RPMI8226 (cell line): Measurements from ENCODE around the gene CERS2.
"Not testable (repeated sequence)": the region's sequence is repeated elsewhere in the genome, so short reads cannot be mapped to it uniquely, and the experiment has no call there.

Experiments used
- DNase-seq: peaks from one replicate; pipeline ENCODE4 v3.0.0-alpha.2; 2015

The CERS2 gene

GRCh38 chr1:150968491-150968890 lies 6.1 kb downstream of the CERS2 start:
- no peak for DNase-seq

- DNase-seq, result no peak
These were observed 6.7 kb downstream of the CERS2 start for GRCh38 chr1:150967936-150968335.

GRCh38 chr1:150966011-150966410 lies 8.6 kb downstream of the CERS2 start:
- DNase-seq, result no peak

GRCh38 chr1:150965605-150966004 lies 9.0 kb downstream of the CERS2 start:
- DNase-seq, result no peak

GRCh38 chr1:150964164-150964489 lies 10.5 kb downstream of the CERS2 start:
- DNase-seq, result no peak

- no peak for DNase-seq
These were observed 11.1 kb downstream of the CERS2 start for GRCh38 chr1:150963321-150964163.

- DNase-seq, result no peak
These were observed 12.9 kb downstream of the CERS2 start for GRCh38 chr1:150961756-150962155.

GRCh38 chr1:150960646-150961045 lies 14.0 kb downstream of the CERS2 start:
- DNase-seq, result no peak

- DNase-seq, result no peak
These were observed 17.0 kb downstream of the CERS2 start for GRCh38 chr1:150957666-150958065.

- no peak for DNase-seq
These were observed 19.4 kb downstream of the CERS2 start for GRCh38 chr1:150955280-150955679.

- DNase-seq, result no peak
These were observed 19.9 kb downstream of the CERS2 start for GRCh38 chr1:150954708-150955107.

GRCh38 chr1:150944856-150945255 lies 29.8 kb downstream of the CERS2 start:
- DNase-seq, result no peak

- DNase-seq, result no peak
These were observed 42.9 kb downstream of the CERS2 start for GRCh38 chr1:150931773-150932172.

- not testable (repeated sequence) for DNase-seq
These were observed 45.9 kb downstream of the CERS2 start for GRCh38 chr1:150928775-150929174.

- no peak for DNase-seq
These were observed 46.3 kb downstream of the CERS2 start for GRCh38 chr1:150928286-150928685.

- no peak for DNase-seq
These were observed 47.0 kb downstream of the CERS2 start for GRCh38 chr1:150927624-150928023.

GRCh38 chr1:150926097-150926741 lies 48.4 kb downstream of the CERS2 start, which contains the start of gene SETDB1:
Gene SETDB1, plus strand, starts transcription at chr1:150926363. Its CDS starts 1,352 bp downstream, at chr1:150927715.
- DNase-seq, result peak; percentile 100

- DNase-seq, result no peak
These were observed 49.6 kb downstream of the CERS2 start for GRCh38 chr1:150925080-150925479.

GRCh38 chr1:150922519-150922975 lies 52.1 kb downstream of the CERS2 start:
- peak; percentile 88 for DNase-seq

GRCh38 chr1:150917387-150917786 lies 57.2 kb downstream of the CERS2 start:
- no peak for DNase-seq
